K562 (cell line): Measurements from ENCODE around the gene XPR1. TPM values are rescaled to one million over a fixed set of nuclear protein-coding genes. Genes with fewer than 3 reads are reported as not detected.

Source experiments
- ATAC-seq: fragments of 200-7000 bp; cut with Tn5 transposase; 3 replicates; pipeline ENCODE4 v1.9.1; 2020; ENCODE audit warnings: moderate library complexity
- BruUV-seq: library from RNA; stranded (reverse); fragments of 400-500 nt; replicated peaks from 2 replicates; lab custom pipeline; 2021; lab: Mats Ljungman, UMichigan
- CTCF ChIA-PET: fragments of 300-600 bp; formaldehyde crosslinking; extraction: SDS; loops from one replicate; lab custom pipeline; 2021; ENCODE audit warnings: low intra/inter-chr PET ratio; lab: Yijun Ruan, JAX
- POLR2A ChIA-PET: fragments of 300-600, 350-650 bp; sonication (Branson Sonifier 250); formaldehyde crosslinking; extraction: SDS; loops from one replicate; lab custom pipeline; 2021; ENCODE audit warnings: antibody characterized with exemption, inconsistent platforms; lab: Yijun Ruan, JAX
- DNase-seq, 4 experiments: peaks; one replicate each; pipeline versions ENCODE4 v3.0.0 to v3.0.0-alpha.2; 2011 to 2018; ENCODE audit warnings: low spot score in 3 of 4, mixed read lengths in 3 of 4; ENCODE audit errors: extremely low read depth in 1 of 4
- FAIRE-seq: peaks from 2 replicates; lab custom pipeline; 2011; peaks lifted over from hg19 to GRCh38; lab: Jason Lieb, UNC
- H2AFZ ChIP-seq: 2 replicates; pipeline ENCODE4 v1.6.0; 2011; ENCODE audit warnings: low read depth, low read length, control low read depth, inconsistent platforms
- H3K27ac ChIP-seq: fragments of 200-600 bp; 3 replicates; pipeline ENCODE4 v1.8.0; 2011; ENCODE audit warnings: low read depth, mild to moderate bottlenecking, control low read depth, inconsistent platforms, low read length, moderate library complexity, mixed read lengths; ENCODE audit errors: extremely low read depth
- H3K27me3 ChIP-seq, 2 experiments: fragments of 300-600 bp in 1 of 2; 2 replicates in 1 of 2; 3 replicates in 1 of 2; pipeline versions ENCODE4 v1.6.0 to v1.8.0; 2011; ENCODE audit warnings: inconsistent platforms in 2 of 2, low read length in 2 of 2, mild to moderate bottlenecking in 1 of 2, mixed read lengths in 1 of 2, moderate library complexity in 1 of 2; ENCODE audit not compliant: control insufficient read depth in 2 of 2, insufficient read depth in 2 of 2
- H3K36me3 ChIP-seq: fragments of 300-600 bp; 3 replicates; pipeline ENCODE4 v1.8.0; 2011; ENCODE audit warnings: mild to moderate bottlenecking, low read length, inconsistent platforms; ENCODE audit not compliant: control insufficient read depth, insufficient read depth
- H3K4me1 ChIP-seq, 2 experiments: fragments of 200-600 bp in 1 of 2; replicated peaks in 1 of 2; 2 replicates in 1 of 2; 3 replicates in 1 of 2; pipeline versions ENCODE4 v1.5.1 to v1.8.0; 2011; ENCODE audit warnings: inconsistent platforms in 2 of 2, low read length in 2 of 2, mild to moderate bottlenecking in 1 of 2, mixed read lengths in 1 of 2, moderate library complexity in 1 of 2; ENCODE audit not compliant: control insufficient read depth in 2 of 2, insufficient read depth in 2 of 2
- H3K4me2 ChIP-seq: 2 replicates; pipeline ENCODE4 v1.6.1; 2011; ENCODE audit warnings: low read length, control low read depth, inconsistent platforms, mixed read lengths; ENCODE audit not compliant: insufficient read depth
- H3K4me3 ChIP-seq: fragments of 200-600 bp; sonication (generic), shearing (Covaris generic); 2 replicates; pipeline ENCODE4 v1.5.1; 2016; ENCODE audit warnings: control low read depth, inconsistent platforms
- H3K79me2 ChIP-seq: fragments of 200-600 bp; 3 replicates; pipeline ENCODE4 v1.8.0; 2011; ENCODE audit warnings: low read length, inconsistent platforms; ENCODE audit not compliant: control insufficient read depth, insufficient read depth
- H3K9ac ChIP-seq, 2 experiments: 2 replicates each; pipeline versions ENCODE4 v1.6.0 to v1.6.1; 2011; ENCODE audit warnings: low read depth in 2 of 2, low read length in 2 of 2, control low read depth in 1 of 2, inconsistent platforms in 1 of 2, mild to moderate bottlenecking in 1 of 2, mixed read lengths in 1 of 2; ENCODE audit not compliant: insufficient read depth in 1 of 2
- H3K9me1 ChIP-seq: one replicate; pipeline ENCODE4 v1.6.0; 2011; ENCODE audit warnings: inconsistent platforms, mild to moderate bottlenecking, low read length, moderate library complexity; ENCODE audit not compliant: control insufficient read depth, insufficient read depth
- H3K9me3 ChIP-seq: replicated peaks from 2 replicates; pipeline ENCODE4 v1.5.1; 2011; ENCODE audit warnings: low read depth, low read length, inconsistent platforms; ENCODE audit not compliant: control insufficient read depth, insufficient read depth
- H4K20me1 ChIP-seq: replicated peaks from 2 replicates; pipeline ENCODE4 v1.6.1; 2011; ENCODE audit warnings: low read length, inconsistent platforms, mixed read lengths; ENCODE audit not compliant: control insufficient read depth, insufficient read depth
- KAT2B ChIP-seq: IDR thresholded peaks from one replicate; pipeline ENCODE4 v1.6.1; 2012; ENCODE audit warnings: low read depth, mild to moderate bottlenecking, control low read depth, inconsistent platforms, low read length, moderate library complexity
- SPI1 ChIP-seq: IDR thresholded peaks from 2 replicates; pipeline ENCODE4 v1.6.1; 2011; ENCODE audit warnings: low read depth, low read length, control low read depth, borderline replicate concordance
- ZNF766 ChIP-seq: fragments of 200-800 bp; sonication (Bioruptor generic); conservative IDR thresholded peaks from 2 replicates; pipeline ENCODE4 v1.6.1; 2016; ENCODE audit warnings: missing genetic modification characterization, missing compliant biosample characterization
- whole genome bisulfite sequencing: fragments of 100-300 bp; shearing (Covaris generic); methylation state at CpG from one replicate; pipeline ENCODE4 v1.1.6; 2016; ENCODE audit warnings: low coverage, mixed read lengths; ENCODE audit not compliant: insufficient coverage; ENCODE audit errors: missing lambda C conversion rate; 5-methylcytosine and 5-hydroxymethylcytosine counted together
- in situ Hi-C: fragments of 300-500 bp; cut with MboI; formaldehyde crosslinking; loops from 4 replicates; pipeline ENCODE4 v1.15.0; 2018; ENCODE audit warnings: inconsistent platforms, mixed read lengths
- intact Hi-C: fragments of 100-400 bp; cut with micrococcal nuclease; formaldehyde crosslinking; loops from 2 replicates; pipeline ENCODE4 v1.14.2; 2022
- polyA plus RNA-seq, 8 experiments: library from polyadenylated mRNA; depleted of rRNA in 4 of 8; stranded (reverse) in 5 of 8; unstranded in 3 of 8; fragments of >200 nt; fragmentation: Nextera tagmentation in 2 of 8; fragmentation: Illumina TruSeq in 1 of 8; extraction: Ambion mirVana in 2 of 8; extraction: Trizol in 1 of 8; gene quantifications; 2 replicates each; pipeline versions ENCODE4 v1.2.1 to v1.2.3, GENCODE V29; 2011 to 2014; ENCODE audit warnings: inconsistent platforms in 1 of 8, missing spikeins in 1 of 8
- total RNA-seq, 7 experiments: library from RNA; depleted of rRNA in 6 of 7; stranded (reverse); fragments of >200 nt in 6 of 7; fragmentation: Illumina TruSeq in 2 of 7; extraction: Trizol in 2 of 7; gene quantifications; 2 replicates each; pipeline versions ENCODE4 v1.2.1 to v1.2.3, GENCODE V29; 2011 to 2021; ENCODE audit warnings: low replicate concordance in 1 of 7
- TF ChIP-seq, protein P1 (sequence below), 3 experiments: fragments of 200-800 bp in 1 of 3; sonication (Bioruptor generic) in 1 of 3; sonication (generic) in 1 of 3; formaldehyde crosslinking in 1 of 3; IDR thresholded peaks; 2 replicates each; pipeline versions ENCODE4 v1.6.1 to v1.8.0; 2016 to 2022; ENCODE audit warnings: mild to moderate bottlenecking in 2 of 3, missing compliant biosample characterization in 2 of 3, missing genetic modification characterization in 2 of 3, missing genetic modification reagents in 1 of 3

Gene XPR1
- total and polyA plus RNA-seq, 9 of the 15 experiments (the other 6 are each of a cell fraction or from before 2014, with no cell fraction given), result 3.0 to 66.2 (median 38.6) TPM

DNA sequence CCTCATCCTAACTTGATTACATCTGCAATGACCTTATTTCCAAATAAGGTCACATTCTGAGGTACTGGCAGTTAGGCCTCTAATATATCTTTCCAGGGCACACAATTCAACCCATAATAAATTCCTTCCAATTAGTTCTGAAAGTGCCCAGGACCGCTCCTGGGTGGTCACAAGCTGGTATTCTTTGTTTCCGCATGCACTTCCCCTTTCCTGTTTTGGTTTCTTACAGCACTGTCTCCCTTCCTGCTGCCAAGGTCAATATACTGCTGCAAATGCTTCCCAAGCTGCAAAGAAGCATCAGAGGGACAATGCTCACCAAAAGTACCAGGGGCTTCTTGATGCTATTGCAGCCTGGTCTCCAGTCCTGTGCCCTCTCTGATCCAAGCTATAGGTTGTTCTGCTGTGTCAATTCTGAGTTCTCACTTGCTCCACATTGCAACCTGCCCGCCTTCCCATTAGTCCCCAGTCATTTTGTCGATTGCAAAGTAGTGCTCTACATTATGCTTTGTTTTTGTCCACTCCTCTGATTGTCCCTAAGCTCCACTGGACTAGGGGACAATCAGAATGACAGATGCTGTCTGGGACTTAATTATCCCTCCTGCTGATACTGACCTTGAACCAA, 13.9 kb upstream of the XPR1 start:
- in situ Hi-C loops, result no loop called here
- 73% methylated on average over 4 of the region's 4 CpGs for WGBS
- H3K36me3 ChIP-seq, result no peaks in the 10 kb centered on the region; the same call in 2 of the 3 replicates
- no peak for ATAC-seq
- POLR2A ChIA-PET, result interaction anchor here (0.7 to 2.7 kb wide), 5 partner anchors 7 to 33 kb away, joined by 3 to 16 read pairs (median 3); partner anchors contain the start of gene XPR1
- H3K4me3 ChIP-seq, result no peak overlapping the region
- H3K27ac ChIP-seq, result no peak overlapping the region
- H3K4me2 ChIP-seq, result no peak overlapping the region
- intact Hi-C loops, result no loop called here
- no peak for DNase-seq
- no peaks in the 10 kb centered on the region for H3K9me3 ChIP-seq
- H3K4me1 ChIP-seq, result peaks cover 0 to 43% of the 10 kb centered on the region in 2 experiments; a peak in 4 of 5 replicates
- FAIRE-seq, result no peak
- TF ChIP-seq SPI1, result peak; percentile 95
- TF ChIP-seq, protein P1, sequence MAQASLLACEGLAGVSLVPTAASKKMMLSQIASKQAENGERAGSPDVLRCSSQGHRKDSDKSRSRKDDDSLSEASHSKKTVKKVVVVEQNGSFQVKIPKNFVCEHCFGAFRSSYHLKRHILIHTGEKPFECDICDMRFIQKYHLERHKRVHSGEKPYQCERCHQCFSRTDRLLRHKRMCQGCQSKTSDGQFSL (CRISPR knock-in tag; IDR thresholded peaks at IDR 0.05), result no peak
- TF ChIP-seq, protein P1 (tag; IDR thresholded peaks at IDR 0.05), result no peak
- TF ChIP-seq ZNF766, result 0 out of 2 replicates have a peak, but pooled peaks have one; percentile 25
- TF ChIP-seq KAT2B, result no peak
- BruUV-seq, result no TSS peak
- no peaks in the 10 kb centered on the region for H3K27me3 ChIP-seq
- CTCF ChIA-PET, result no interaction called here
- no peaks in the 10 kb centered on the region for H3K79me2 ChIP-seq
- no peak overlapping the region for H3K9ac ChIP-seq
- H3K9me1 ChIP-seq, result no peaks in the 10 kb centered on the region
- peak overlapping the region; percentile 3; the same call in 1 of the 2 replicates for H2AFZ ChIP-seq
- no peaks in the 10 kb centered on the region for H4K20me1 ChIP-seq
